Measurements from ENCODE around the gene FADS6. TPM values are rescaled to one million over a fixed set of nuclear protein-coding genes. Genes with fewer than 3 reads are reported as not detected.

FADS6 gene
- polyA plus RNA-seq, 1 experiment, result not detected

- ChIA-PET CTCF (interaction anchor here (1.0 to 7.5 kb wide), 4 partner anchors 11 to 38 kb away, joined by 3 to 48 read pairs (median 10); partner anchors contain the start of gene OTOP3), POLR2A (interaction anchor here (0.6 kb wide), 1 partner anchor 191 kb away, joined by 3 read pairs; no protein-coding TSS in a partner anchor)
- DNase-seq (ENCODE audit: low read depth), result no peak
- Histone ChIP-seq H3K27me3 (ENCODE audit: control insufficient read depth, insufficient read depth, low read length) (peaks cover 39% of the 10 kb centered on the region), H3K36me3 (ENCODE audit: control insufficient read depth, insufficient read depth, low read length) (no peaks in the 10 kb centered on the region), H3K4me3 (ENCODE audit: low read depth, low read length) (no peak within 1 kb of the TSS)
- TF ChIP-seq, protein P1, sequence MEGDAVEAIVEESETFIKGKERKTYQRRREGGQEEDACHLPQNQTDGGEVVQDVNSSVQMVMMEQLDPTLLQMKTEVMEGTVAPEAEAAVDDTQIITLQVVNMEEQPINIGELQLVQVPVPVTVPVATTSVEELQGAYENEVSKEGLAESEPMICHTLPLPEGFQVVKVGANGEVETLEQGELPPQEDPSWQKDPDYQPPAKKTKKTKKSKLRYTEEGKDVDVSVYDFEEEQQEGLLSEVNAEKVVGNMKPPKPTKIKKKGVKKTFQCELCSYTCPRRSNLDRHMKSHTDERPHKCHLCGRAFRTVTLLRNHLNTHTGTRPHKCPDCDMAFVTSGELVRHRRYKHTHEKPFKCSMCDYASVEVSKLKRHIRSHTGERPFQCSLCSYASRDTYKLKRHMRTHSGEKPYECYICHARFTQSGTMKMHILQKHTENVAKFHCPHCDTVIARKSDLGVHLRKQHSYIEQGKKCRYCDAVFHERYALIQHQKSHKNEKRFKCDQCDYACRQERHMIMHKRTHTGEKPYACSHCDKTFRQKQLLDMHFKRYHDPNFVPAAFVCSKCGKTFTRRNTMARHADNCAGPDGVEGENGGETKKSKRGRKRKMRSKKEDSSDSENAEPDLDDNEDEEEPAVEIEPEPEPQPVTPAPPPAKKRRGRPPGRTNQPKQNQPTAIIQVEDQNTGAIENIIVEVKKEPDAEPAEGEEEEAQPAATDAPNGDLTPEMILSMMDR (IDR thresholded peaks at IDR 0.05; ENCODE audit: insufficient read depth, low read depth, low read length), result no peak
Observed at GRCh38 chr17:74922694-74923537, 29.5 kb upstream of the FADS6 start, which contains the start of gene USH1G. Gene USH1G (minus strand): TSS chr17:74923255. CDS start chr17:74923073, 182 bp downstream.

- Histone ChIP-seq H3K36me3 (ENCODE audit: control insufficient read depth, insufficient read depth, low read length) (no peaks in the 10 kb centered on the region), H3K27me3 (ENCODE audit: control insufficient read depth, insufficient read depth, low read length) (peaks cover 37% of the 10 kb centered on the region), H3K4me3 (ENCODE audit: low read depth, low read length) (no peak overlapping the region)
- POLR2A ChIA-PET, result no interaction called here
- CTCF ChIA-PET, result interaction anchor here (7.5 kb wide), 1 partner anchor 35 kb away, joined by 48 read pairs; no protein-coding TSS in a partner anchor
- TF ChIP-seq, protein P1 (IDR thresholded peaks at IDR 0.05; ENCODE audit: insufficient read depth, low read depth, low read length), result no peak
- no peak for DNase-seq (ENCODE audit: low read depth)
Observed at GRCh38 chr17:74922172-74922571, 28.7 kb upstream of the FADS6 start.

DNA sequence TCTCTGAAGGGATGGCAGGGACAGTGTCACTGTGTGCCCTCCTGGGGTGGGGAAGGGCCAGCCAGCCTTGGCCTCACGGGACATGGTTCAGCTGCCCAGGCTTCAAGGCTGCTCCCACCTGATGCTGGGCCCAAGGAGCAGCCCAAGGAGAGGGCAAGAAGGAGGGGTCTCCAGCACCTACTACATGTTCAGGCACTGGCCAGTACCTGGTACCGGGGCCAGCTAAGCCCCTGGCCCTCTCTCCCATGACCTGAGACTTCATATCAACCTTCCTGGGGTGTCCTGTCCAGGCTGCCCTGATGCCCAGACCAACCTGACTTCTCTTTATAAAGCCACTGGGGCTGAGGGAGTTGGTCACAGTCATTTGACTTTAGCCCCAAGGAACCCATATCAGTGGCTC is 28.3 kb upstream of the FADS6 start:
- no peak overlapping the region for H3K4me3 ChIP-seq (ENCODE audit: low read depth, low read length)
- TF ChIP-seq, protein P1 (IDR thresholded peaks at IDR 0.05; ENCODE audit: insufficient read depth, low read depth, low read length), result no peak
- CTCF ChIA-PET, result interaction anchor here (7.5 kb wide), 1 partner anchor 35 kb away, joined by 48 read pairs; no protein-coding TSS in a partner anchor
- peaks cover 37% of the 10 kb centered on the region for H3K27me3 ChIP-seq (ENCODE audit: control insufficient read depth, insufficient read depth, low read length)
- H3K36me3 ChIP-seq (ENCODE audit: control insufficient read depth, insufficient read depth, low read length), result no peaks in the 10 kb centered on the region
- no peak for DNase-seq (ENCODE audit: low read depth)
- POLR2A ChIA-PET, result no interaction called here

DNA sequence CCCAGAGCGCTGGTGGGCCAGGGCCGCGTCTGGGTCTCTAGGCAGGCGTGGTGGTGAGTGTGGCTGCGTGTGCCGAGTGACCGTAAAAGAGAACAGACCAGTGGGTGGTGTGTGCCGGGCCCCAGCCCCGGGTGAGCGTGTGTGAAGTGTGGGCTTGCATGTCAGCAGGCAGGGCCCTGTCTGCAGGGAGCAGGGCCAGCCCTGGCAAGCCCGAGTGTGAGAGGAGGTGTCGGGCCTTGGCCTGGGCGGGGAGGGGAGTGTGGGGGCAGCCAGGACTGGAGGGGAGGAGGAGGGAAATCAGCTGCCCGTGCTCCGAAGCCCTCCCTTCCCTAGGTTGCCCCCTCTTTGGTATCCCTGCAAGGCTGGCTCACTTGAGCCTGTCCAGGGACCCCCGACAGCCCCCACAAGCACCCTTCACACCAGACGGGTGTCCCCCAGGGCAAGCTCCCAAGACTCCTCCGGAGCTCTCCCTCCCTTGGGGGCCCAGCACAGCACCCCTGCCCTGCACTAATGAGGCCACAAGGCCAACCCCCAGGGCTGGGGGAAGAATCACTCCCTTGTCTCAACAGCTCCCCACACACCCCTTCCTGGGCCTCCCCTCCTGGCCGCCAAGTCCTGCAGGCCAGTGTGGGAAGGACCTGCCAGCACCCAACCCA is 27.7 kb upstream of the FADS6 start:
- DNase-seq (ENCODE audit: low read depth), result no peak
- Histone ChIP-seq H3K4me3 (ENCODE audit: low read depth, low read length) (no peak overlapping the region), H3K36me3 (ENCODE audit: control insufficient read depth, insufficient read depth, low read length) (no peaks in the 10 kb centered on the region), H3K27me3 (ENCODE audit: control insufficient read depth, insufficient read depth, low read length) (peaks cover 37% of the 10 kb centered on the region)
- ChIA-PET CTCF (interaction anchor here (7.5 kb wide), 1 partner anchor 36 kb away, joined by 48 read pairs; no protein-coding TSS in a partner anchor), POLR2A (no interaction called here)
- TF ChIP-seq, protein P1 (IDR thresholded peaks at IDR 0.05; ENCODE audit: insufficient read depth, low read depth, low read length), result no peak

DNA sequence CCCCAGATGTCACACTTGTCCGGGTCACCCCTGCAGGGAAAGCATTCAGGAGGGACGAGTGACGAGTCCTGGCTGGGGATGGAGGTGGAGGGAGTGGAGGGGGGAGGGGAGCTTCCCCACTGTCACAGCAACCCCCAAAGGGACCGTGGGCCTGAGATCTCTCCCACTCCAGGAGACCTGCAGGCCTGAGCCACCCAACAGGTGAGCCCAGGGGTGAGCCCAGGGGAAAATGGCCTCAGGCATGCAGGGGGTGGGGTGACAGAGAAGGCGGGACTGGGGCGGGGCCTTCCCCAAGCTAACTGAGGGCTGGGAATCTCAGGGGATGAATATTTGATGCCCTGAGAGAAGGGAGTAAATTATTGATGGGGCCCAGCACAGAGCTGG is 27.2 kb upstream of the FADS6 start:
- POLR2A ChIA-PET, result no interaction called here
- H3K36me3 ChIP-seq (ENCODE audit: control insufficient read depth, insufficient read depth, low read length), result no peaks in the 10 kb centered on the region
- H3K4me3 ChIP-seq (ENCODE audit: low read depth, low read length), result no peak overlapping the region
- CTCF ChIA-PET, result interaction anchor here (1.4 to 7.5 kb wide), 3 partner anchors 13 to 41 kb away, joined by 4 to 48 read pairs (median 11); no protein-coding TSS in a partner anchor
- peaks cover 33% of the 10 kb centered on the region for H3K27me3 ChIP-seq (ENCODE audit: control insufficient read depth, insufficient read depth, low read length)
- TF ChIP-seq, protein P1 (IDR thresholded peaks at IDR 0.05; ENCODE audit: insufficient read depth, low read depth, low read length), result no peak
- no peak for DNase-seq (ENCODE audit: low read depth)
